HEK293 (cell line): ENCODE data around the gene COX18.

Experiments
- CTCF ChIA-PET: fragments of 350-600 bp; formaldehyde crosslinking; extraction: SDS; loops from one replicate; lab custom pipeline; 2021; ENCODE audit warnings: antibody characterized with exemption; lab: Yijun Ruan, JAX
- POLR2A ChIA-PET: fragments of 300-600 bp; formaldehyde crosslinking; extraction: SDS; loops from one replicate; lab custom pipeline; 2020; ENCODE audit warnings: antibody characterized with exemption, inconsistent platforms; lab: Yijun Ruan, JAX
- H3K27ac ChIP-seq: fragments of 200-500 bp; sonication (Bioruptor generic); 2 replicates; pipeline ENCODE4 v1.5.1; 2014; ENCODE audit warnings: low read depth, low read length, control low read depth, inconsistent platforms; ENCODE audit errors: extremely low read depth
- H3K36me3 ChIP-seq, 2 experiments: fragments of 200-500 bp in 1 of 2; sonication (Bioruptor generic) in 1 of 2; 1 replicate in 1 of 2; 2 replicates in 1 of 2; pipeline ENCODE4 v1.5.1; 2014 to 2017; ENCODE audit warnings: inconsistent platforms in 2 of 2, low read length in 2 of 2; ENCODE audit not compliant: control insufficient read depth in 2 of 2, insufficient read depth in 1 of 2
- H3K4me1 ChIP-seq: fragments of 200-500 bp; sonication (Bioruptor generic); 2 replicates; pipeline ENCODE4 v1.5.1; 2014; ENCODE audit warnings: mild to moderate bottlenecking, low read length, inconsistent platforms; ENCODE audit not compliant: control insufficient read depth, insufficient read depth
- H3K4me3 ChIP-seq: 2 replicates; pipeline ENCODE4 v1.5.1; 2011; ENCODE audit warnings: low read depth, mild to moderate bottlenecking, control low read depth, low read length, moderate library complexity
- H3K9me3 ChIP-seq: fragments of 200-500 bp; sonication (Bioruptor generic); 2 replicates; pipeline ENCODE4 v1.5.1; 2014; ENCODE audit warnings: low read depth, low read length, inconsistent platforms; ENCODE audit not compliant: control insufficient read depth, insufficient read depth
- AEBP2 ChIP-seq: fragments of 450-650 bp; formaldehyde crosslinking; IDR thresholded peaks from 2 replicates; pipeline ENCODE4 v1.5.1; 2016; ENCODE audit warnings: missing biosample characterization, missing genetic modification characterization, borderline replicate concordance
- EGR2 ChIP-seq: fragments of 450-650 bp; formaldehyde crosslinking; IDR thresholded peaks from 2 replicates; pipeline ENCODE4 v1.5.1; 2016; ENCODE audit warnings: low read depth, missing biosample characterization, missing genetic modification characterization
- OVOL3 ChIP-seq: fragments of 450-650 bp; formaldehyde crosslinking; IDR thresholded peaks from 2 replicates; pipeline ENCODE4 v1.5.1; 2016; ENCODE audit warnings: missing biosample characterization, missing genetic modification characterization
- PATZ1 ChIP-seq: fragments of 450-650 bp; formaldehyde crosslinking; IDR thresholded peaks from 2 replicates; pipeline ENCODE4 v1.5.1; 2016; ENCODE audit warnings: missing biosample characterization, missing genetic modification characterization
- SCRT2 ChIP-seq: fragments of 450-650 bp; formaldehyde crosslinking; IDR thresholded peaks from 2 replicates; pipeline ENCODE4 v1.5.1; 2016; ENCODE audit warnings: missing biosample characterization, missing genetic modification characterization
- ZFHX2 ChIP-seq: fragments of 450-650 bp; formaldehyde crosslinking; conservative IDR thresholded peaks from 2 replicates; pipeline ENCODE4 v1.5.1; 2016; ENCODE audit warnings: missing biosample characterization, missing genetic modification characterization
- ZFP3 ChIP-seq: fragments of 450-650 bp; formaldehyde crosslinking; IDR thresholded peaks from 2 replicates; pipeline ENCODE4 v1.5.1; 2016; ENCODE audit warnings: low read depth, missing biosample characterization, missing genetic modification characterization
- ZNF138 ChIP-seq: fragments of 450-650 bp; formaldehyde crosslinking; IDR thresholded peaks from 2 replicates; pipeline ENCODE4 v1.5.1; 2016; ENCODE audit warnings: missing biosample characterization, missing genetic modification characterization, borderline replicate concordance
- ZNF174 ChIP-seq: fragments of 450-650 bp; formaldehyde crosslinking; IDR thresholded peaks from 2 replicates; pipeline ENCODE4 v1.5.0; 2017; ENCODE audit warnings: missing biosample characterization, mild to moderate bottlenecking, missing genetic modification characterization
- ZNF221 ChIP-seq: fragments of 450-650 bp; formaldehyde crosslinking; IDR thresholded peaks from 2 replicates; pipeline ENCODE4 v1.5.1; 2017; ENCODE audit warnings: missing biosample characterization, missing genetic modification characterization, borderline replicate concordance
- ZNF274 ChIP-seq, 2 experiments: fragments of 200-500 bp in 1 of 2; fragments of 450-650 bp in 1 of 2; sonication (Bioruptor generic) in 1 of 2; formaldehyde crosslinking in 1 of 2; IDR thresholded peaks; 2 replicates each; pipeline versions ENCODE4 v1.5.1 to v1.6.1; 2014 to 2016; ENCODE audit warnings: borderline replicate concordance in 1 of 2, inconsistent platforms in 1 of 2, low read length in 1 of 2, missing biosample characterization in 1 of 2, missing genetic modification characterization in 1 of 2
- ZNF335 ChIP-seq: fragments of 450-650 bp; formaldehyde crosslinking; conservative IDR thresholded peaks from 2 replicates; pipeline ENCODE4 v1.5.1; 2016; ENCODE audit warnings: missing biosample characterization, missing genetic modification characterization
- ZNF518A ChIP-seq: fragments of 450-650 bp; formaldehyde crosslinking; conservative IDR thresholded peaks from 2 replicates; pipeline ENCODE4 v1.5.1; 2016; ENCODE audit warnings: low read depth, missing biosample characterization, missing genetic modification characterization
- ZNF610 ChIP-seq: fragments of 450-650 bp; formaldehyde crosslinking; IDR thresholded peaks from 2 replicates; pipeline ENCODE4 v1.5.1; 2016; ENCODE audit warnings: missing biosample characterization, missing genetic modification characterization, borderline replicate concordance
- ZNF654 ChIP-seq: fragments of 450-650 bp; formaldehyde crosslinking; IDR thresholded peaks from 2 replicates; pipeline ENCODE4 v1.5.1; 2016; ENCODE audit warnings: low read depth, missing biosample characterization, missing genetic modification characterization
- ZNF791 ChIP-seq: fragments of 450-650 bp; formaldehyde crosslinking; IDR thresholded peaks from 2 replicates; pipeline ENCODE4 v1.5.1; 2016; ENCODE audit warnings: missing biosample characterization, missing genetic modification characterization

The COX18 gene

GRCh38 chr4:73103799-73104503 lies 34.4 kb upstream of the COX18 start:
- no peaks in the 10 kb centered on the region for H3K4me1 ChIP-seq
- H3K9me3 ChIP-seq: no peaks in the 10 kb centered on the region
- no peak overlapping the region for H3K4me3 ChIP-seq
- no peak for TF ChIP-seq ZNF274 (IDR thresholded peaks at IDR 0.05; ENCODE audit: low read length)
- TF ChIP-seq ZNF274 (tag by site-specific recombination; IDR thresholded peaks at IDR 0.05; ENCODE audit: borderline replicate concordance): no peak
- TF ChIP-seq ZNF654 (tag by site-specific recombination): no peak
- TF ChIP-seq ZNF791 (tag by site-specific recombination): no peak
- no peak for TF ChIP-seq AEBP2
- TF ChIP-seq PATZ1 (tag by site-specific recombination): no peak
- no peak for TF ChIP-seq ZNF610 (tag by site-specific recombination)
- no peak for TF ChIP-seq ZFP3 (tag by site-specific recombination)
- TF ChIP-seq ZNF138: no peak
- no peak for TF ChIP-seq ZNF335 (tag by site-specific recombination)
- no peak for TF ChIP-seq ZNF221 (tag by site-specific recombination)
- no peak for TF ChIP-seq SCRT2
- TF ChIP-seq OVOL3: no peak
- ChIA-PET CTCF (interaction anchor here (1.0 kb wide), 1 partner anchor 13 kb away, joined by 5 read pairs; no protein-coding TSS in a partner anchor), POLR2A (interaction anchor here (0.6 kb wide), 1 partner anchor 37 kb away, joined by 3 read pairs; no protein-coding TSS in a partner anchor)
- H3K27ac ChIP-seq: no peak overlapping the region
- peaks cover 17 to 77% of the 10 kb centered on the region in 2 experiments; a peak in 2 of 3 replicates for H3K36me3 ChIP-seq

GRCh38 chr4:73099143-73099542 lies 29.6 kb upstream of the COX18 start:
- Histone ChIP-seq H3K4me1 (no peaks in the 10 kb centered on the region), H3K36me3 (peaks cover 12 to 87% of the 10 kb centered on the region in 2 experiments), H3K9me3 (no peaks in the 10 kb centered on the region), H3K27ac (no peak overlapping the region), H3K4me3 (no peak overlapping the region)
- CTCF ChIA-PET: interaction anchor here (0.6 kb wide), 1 partner anchor 156 kb away, joined by 3 read pairs; no protein-coding TSS in a partner anchor
- TF ChIP-seq ZFHX2 (tag by site-specific recombination) (peak; percentile 90), EGR2 (tag by site-specific recombination) (peak; percentile 97), ZNF174 (no peak), ZNF518A (tag by site-specific recombination) (no peak)
- POLR2A ChIA-PET: no interaction called here
